AG08395 (cell line): ENCODE data around the gene LRTM2.
A peak's percentile ranks its signal among the peaks of the same experiment; 100 is the strongest.

Experiments used
- DNase-seq: peaks from one replicate; pipeline ENCODE4 v3.0.0; 2012; ENCODE audit warnings: mixed read lengths, low spot score

LRTM2 gene

GRCh38 chr12:1820191-1820895, at the start of gene LRTM2:
Gene LRTM2, plus strand, starts transcription at chr12:1820565. Its CDS starts 7,584 bp downstream, at chr12:1828149.
- DNase-seq = no peak

DNA sequence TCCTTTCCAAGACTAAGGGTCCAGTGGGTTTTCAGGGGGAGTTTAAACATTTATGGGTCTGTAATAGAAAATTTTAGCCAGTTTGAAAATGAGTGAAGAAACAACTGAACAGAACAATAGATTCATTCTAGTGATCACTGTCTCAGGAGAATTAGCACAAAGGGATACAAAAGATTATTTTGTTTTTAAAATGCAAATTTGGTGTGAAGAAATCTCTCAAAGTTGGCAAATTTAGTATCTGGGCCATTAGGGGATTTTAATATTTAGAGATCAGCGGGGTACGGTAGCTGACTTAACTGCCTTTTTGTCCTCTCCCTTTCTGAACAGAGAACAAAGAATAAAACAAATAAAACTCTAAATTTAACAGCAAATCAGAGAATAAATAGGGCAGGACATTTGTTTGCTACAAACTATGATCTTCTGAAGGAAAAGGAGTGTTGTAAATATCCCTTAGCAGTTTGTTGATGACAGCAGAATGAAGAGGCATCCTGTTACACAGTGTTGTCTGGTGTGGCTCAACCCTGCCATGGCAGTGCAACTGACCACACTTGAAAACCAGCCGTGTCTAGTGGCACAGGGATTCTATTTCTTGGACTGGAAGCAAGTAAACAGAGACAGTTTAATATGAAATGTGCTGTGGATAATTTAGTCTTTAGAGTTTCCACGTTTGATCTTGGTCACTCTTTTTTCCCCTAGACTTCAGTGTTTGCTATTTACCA, 46.3 kb upstream of the LRTM2 start:
- peak; percentile 65 for DNase-seq

DNA sequence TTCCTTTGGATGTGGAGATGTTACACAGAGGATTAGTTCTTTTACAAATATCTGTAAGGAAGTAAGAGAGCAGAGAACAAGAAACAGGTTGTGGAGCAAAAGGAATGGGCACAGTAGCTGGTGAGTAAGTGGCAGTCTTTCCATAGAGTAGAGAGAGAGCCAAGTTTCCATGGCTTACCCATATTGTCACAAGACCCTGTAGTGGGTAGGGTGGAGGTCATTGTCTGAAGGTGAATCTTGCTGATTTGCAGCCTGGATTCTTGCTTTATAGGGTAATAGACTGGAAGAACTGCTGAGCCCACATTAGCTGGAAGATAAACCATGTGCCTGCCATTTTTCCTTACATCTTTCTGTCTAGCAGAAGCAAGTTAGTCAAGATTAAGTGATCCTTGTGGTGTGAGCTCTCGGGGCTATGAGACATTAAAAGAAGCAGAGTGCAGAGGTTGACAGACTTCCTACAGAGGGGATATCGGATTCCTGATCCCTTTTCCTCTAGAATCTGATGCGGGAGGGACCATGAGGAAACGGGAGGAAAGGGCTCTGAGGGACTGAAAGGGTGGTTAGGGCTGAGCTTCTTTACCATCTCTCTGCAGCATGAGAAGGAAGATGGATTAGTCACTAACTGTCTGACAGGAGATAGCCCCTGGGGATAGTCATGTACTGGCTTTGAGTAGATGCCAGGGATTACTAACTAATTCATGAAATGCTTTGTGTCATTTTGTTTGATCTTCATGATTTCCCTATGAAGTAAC, 44.0 kb upstream of the LRTM2 start:
- peak; percentile 80 for DNase-seq

- DNase-seq = peak; percentile 77
Observed at GRCh38 chr12:1777798-1778197, 42.6 kb upstream of the LRTM2 start.

DNA sequence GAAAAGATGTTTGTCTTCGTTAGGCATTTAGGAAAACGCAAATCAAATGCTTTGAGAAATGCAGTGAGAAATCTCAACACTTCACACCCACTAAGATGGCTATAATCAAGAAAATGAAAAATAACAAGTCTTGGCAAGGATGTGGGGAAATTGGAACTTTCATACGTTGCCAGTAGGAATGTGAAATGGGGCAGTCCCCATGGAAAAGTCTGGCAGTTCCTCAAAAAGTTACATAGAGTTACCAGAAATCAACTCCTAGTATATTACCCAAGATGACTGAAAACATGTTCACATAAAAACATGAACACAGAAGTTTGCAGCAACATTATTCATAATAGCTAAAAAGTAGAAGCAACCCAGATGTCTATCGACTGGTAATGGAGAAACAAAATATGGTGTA, 41.5 kb upstream of the LRTM2 start:
- no peak for DNase-seq

- DNase-seq = peak; percentile 13
Observed at GRCh38 chr12:1779783-1780182, 40.6 kb upstream of the LRTM2 start.

GRCh38 chr12:1781772-1782171, 38.6 kb upstream of the LRTM2 start:
- no peak for DNase-seq

DNA sequence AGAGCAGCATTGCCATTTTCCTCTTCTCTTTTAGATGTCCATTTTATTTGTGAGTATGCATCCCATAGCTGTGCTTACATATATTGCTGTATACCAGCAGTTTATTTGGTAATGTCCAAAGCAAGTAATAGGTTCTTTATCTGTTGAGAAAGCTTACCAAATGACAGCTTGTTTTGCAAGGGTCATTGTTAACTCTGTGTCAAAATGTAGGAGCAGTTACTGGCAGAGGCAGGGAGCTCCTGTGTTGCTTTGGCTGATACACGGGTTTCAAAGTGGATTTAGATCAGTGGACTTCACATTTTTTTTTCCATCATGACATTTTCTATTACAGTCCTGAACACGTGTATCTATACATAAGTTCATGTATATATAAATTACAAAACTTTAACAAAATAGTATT, 38.1 kb upstream of the LRTM2 start:
- no peak for DNase-seq

DNA sequence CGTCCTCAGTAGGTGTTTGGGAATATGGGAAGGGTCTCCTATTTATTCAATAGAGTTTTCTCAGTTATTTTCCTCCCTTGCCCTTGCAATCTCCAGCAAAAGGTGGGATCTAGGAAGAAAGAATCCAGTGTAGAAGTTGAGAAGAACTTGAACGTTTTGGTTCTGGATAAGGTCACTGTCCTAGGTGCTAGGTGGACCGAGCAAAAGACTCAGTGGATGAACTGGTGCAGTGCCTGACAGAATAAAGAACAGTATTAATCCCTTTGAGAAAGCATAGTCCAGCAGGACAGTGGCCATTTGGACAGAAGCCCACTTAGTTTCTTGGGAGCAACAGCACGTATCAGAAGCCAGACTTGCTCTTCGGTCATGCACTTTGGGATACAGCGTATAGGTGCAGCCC, 32.7 kb upstream of the LRTM2 start:
- DNase-seq = no peak

GRCh38 chr12:1790444-1790843, 29.9 kb upstream of the LRTM2 start:
- DNase-seq = no peak

DNA sequence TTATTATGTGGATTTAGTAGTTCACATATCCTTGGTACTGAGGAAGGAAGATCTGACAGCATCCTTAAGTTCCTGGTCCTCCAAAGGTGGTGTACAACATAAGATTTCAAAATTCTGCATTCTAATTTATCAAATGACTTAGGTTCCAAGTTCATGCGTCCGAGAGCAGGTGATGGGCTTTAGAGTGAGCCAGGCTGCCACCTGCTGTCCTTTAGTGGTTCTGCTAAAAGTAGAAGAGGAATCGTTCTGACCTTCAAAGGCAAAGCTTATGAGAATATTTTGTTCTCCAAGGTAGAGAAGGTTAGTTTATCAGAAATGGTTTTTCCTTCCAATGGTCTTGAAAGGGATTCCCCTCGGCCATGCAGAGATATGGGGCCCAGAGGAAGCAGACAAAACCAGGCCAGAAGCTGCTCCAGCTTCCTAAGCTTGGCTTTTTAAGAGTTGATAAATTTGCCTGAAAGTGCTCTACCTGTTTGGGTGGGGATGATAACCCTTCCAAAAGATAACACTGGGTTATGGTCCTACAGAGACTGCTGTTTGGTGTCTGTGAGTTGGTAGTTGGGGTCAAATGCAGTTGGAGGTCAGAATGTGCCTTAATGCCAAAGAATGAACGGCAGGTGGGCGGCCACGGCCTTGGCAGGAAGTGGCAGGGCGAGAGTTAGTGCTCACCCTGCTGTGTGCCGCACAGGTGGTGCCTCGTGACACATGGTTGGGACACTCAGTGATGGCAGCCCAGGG, 29.1 kb upstream of the LRTM2 start:
- peak; percentile 77 for DNase-seq

GRCh38 chr12:1792406-1792805, 28.0 kb upstream of the LRTM2 start:
- no peak for DNase-seq

- no peak for DNase-seq
Observed at GRCh38 chr12:1793426-1794210, 26.7 kb upstream of the LRTM2 start.

- DNase-seq = no peak
Observed at GRCh38 chr12:1794440-1795090, 25.8 kb upstream of the LRTM2 start.

- DNase-seq = no peak
Observed at GRCh38 chr12:1795221-1795784, 25.1 kb upstream of the LRTM2 start.

- peak; percentile 95 for DNase-seq
Observed at GRCh38 chr12:1795785-1796514, 24.4 kb upstream of the LRTM2 start.

DNA sequence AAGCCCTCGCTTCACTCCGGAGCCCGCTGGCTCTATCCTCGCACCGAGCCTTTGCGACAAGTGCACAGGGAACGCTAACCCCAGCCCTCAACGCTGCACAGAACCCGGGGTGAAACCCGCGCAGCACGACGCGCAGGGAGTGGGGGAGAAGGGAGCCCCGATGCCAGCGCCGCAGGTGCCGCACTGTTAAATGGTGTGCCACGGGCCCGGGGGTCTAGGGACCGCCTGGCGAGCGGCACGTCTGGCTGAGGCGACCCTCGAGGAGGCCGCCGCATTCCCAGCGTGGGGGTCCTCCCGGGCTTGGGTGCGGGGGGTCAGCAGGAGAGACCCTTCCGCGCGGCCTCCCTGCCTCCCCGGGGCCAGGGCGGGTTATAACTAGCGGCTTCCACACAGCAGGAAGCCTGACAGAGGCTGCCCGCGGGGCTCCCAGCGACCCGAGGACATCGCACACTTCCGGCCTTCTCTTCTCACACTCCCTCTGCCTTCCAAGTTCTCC, 23.8 kb upstream of the LRTM2 start:
- peak; percentile 18 for DNase-seq

DNA sequence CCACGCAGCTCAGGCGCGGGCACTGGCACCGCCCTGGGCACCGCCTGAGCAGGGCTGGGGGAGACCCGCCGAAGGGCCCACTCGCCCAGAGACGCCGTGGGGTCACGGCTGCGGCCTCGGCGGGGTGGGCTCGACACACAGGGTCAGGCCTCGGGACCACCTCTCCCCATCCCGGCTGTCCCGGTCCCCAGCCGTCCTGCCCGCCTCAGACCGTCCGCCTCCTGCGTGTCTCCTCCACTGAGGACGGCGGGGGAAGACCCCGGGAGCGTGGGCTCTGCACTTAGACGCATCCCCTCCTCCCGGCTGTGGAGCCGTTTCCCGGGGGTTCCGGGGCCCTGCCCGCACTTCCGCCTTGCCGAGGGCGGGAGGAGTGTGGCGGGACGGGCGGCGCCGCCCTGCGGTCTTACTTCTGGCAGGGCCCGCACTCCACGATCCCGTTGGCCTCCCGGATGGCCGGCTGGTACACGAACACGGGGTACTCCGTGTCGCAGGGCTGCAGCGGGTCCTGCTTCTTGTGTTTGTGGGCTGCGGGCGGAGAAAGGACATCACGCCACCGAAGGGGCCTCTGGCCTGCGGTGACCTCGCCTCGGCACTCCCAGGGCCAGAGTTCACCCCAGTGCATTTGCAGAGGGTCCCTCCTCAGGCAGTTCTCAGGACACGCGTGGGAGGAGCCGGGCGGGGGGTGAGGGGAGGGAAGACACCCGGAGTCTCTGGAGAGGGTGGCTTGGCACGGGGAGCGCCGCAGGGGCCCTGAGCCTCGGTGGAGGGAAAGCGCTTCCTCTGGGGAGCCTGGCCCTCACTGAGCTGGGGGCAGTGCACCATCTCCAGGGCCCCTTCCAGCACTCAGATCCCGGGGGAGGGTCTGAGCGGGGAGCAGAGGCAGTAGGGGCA, 23.1 kb upstream of the LRTM2 start:
- DNase-seq = peak; percentile 31
